ELF-1 (cell line): ENCODE data around the gene GNAS-AS1.

Experiments used
- DNase-seq: peaks from one replicate; pipeline ENCODE4 v3.0.0-alpha.2; 2016; ENCODE audit warnings: low read depth, low spot score

The GNAS-AS1 gene

DNA sequence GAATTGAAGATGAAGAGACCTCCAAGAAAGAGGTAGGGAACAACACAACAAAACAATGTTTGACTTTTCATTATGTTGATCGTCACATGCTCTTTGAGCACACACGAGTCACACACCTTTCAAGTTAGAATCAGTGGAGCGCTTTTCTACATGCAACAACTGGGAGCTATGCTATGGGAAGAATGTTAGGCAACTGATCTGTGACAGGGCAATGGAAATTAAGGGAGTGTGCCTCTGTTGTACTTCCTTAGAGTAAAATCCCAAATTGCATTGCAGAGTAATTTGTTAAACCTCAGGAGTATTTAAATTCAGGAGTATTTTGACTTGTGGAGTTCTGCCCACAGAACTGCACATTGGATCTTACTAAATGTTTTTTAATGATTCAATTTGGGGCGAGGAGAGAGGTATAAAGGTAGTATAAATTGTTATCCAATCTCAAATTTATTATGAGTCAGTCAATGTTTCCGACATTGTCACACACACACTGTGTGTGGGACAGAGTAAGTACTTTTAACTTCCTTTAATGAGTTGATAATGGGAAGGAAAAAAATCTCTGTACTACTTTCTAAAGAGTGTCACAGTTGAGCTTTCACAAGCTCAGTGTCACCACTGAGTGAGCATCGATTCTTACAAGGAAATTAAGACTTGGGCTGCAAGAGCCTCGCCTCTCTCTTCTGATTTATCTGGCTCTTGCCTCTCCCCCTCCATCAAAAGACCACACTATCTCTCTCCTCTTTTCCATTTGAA lies 12.5 kb upstream of the GNAS-AS1 start:
- DNase-seq: no peak

DNA sequence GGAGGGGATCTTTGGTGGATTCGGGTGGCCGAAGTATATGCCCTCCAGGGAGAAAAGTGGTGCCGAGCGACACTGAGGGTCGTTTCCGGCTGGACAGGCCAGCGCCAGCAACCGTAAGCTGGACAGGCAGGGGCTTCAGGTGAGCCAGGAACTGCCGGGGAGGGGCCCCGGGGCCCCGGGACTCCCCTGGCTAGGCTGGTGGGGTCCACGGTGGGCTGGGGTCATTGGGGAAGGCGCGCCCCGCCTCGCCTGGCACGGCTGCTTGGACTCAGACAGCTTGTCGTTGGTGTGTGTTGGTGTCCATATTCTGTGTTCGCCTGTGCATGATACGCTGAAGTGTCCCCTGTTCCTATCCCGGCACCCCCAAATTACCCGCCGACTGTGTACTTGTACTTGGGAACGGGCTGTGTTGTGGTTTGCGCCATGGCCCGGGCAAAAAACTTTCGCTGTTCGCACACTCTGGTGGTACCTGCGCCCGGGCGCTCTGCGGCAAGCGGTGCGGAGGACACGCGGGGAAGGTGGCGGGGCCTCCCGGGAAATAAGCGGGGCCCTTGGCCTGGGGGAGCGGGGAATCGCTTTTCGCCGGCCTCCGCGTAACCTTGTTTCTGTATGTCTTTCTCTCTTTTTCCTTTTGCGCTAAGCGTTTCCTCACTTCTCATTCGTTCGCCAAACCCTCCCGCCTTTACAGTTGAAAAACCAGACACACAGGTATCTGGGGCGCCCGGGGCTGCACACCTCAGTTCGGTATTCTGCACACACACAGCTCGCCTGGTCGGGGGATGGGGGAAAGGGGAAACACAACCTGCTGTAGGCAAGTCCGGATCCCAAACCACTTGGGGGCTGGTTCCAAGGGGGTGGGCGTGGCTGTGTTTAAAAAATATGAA lies 5.0 kb upstream of the GNAS-AS1 start:
- DNase-seq: peak; percentile 80

DNA sequence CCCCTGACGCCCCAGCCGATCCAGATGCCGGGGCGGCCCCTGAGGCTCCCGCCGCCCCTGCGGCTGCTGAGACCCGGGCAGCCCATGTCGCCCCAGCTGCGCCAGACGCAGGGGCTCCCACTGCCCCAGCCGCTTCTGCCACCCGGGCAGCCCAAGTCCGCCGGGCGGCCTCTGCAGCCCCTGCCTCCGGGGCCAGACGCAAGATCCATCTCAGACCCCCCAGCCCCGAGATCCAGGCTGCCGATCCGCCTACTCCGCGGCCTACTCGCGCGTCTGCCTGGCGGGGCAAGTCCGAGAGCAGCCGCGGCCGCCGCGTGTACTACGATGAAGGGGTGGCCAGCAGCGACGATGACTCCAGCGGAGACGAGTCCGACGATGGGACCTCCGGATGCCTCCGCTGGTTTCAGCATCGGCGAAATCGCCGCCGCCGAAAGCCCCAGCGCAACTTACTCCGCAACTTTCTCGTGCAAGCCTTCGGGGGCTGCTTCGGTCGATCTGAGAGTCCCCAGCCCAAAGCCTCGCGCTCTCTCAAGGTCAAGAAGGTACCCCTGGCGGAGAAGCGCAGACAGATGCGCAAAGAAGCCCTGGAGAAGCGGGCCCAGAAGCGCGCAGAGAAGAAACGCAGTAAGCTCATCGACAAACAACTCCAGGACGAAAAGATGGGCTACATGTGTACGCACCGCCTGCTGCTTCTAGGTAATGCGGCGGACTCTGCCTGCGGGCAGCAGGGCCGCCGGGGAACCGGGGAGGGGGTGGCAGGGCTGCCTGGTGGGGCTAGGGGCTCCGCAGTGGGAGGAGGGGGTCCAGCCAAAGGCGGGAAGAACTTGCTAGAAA lies 4.2 kb upstream of the GNAS-AS1 start:
- DNase-seq: peak; percentile 57

- peak; percentile 47 for DNase-seq
Observed at GRCh38 chr20:58853976-58854637, 3.4 kb upstream of the GNAS-AS1 start.

GRCh38 chr20:58853466-58853865 lies 2.8 kb upstream of the GNAS-AS1 start:
- DNase-seq: no peak

GRCh38 chr20:58852543-58853271 lies 2.0 kb upstream of the GNAS-AS1 start, which contains the start of gene GNAS:
GNAS (plus strand) TSS chr20:58852716.
- peak; percentile 91 for DNase-seq

GRCh38 chr20:58851969-58852458 lies 1.3 kb upstream of the GNAS-AS1 start:
- DNase-seq: no peak

- DNase-seq: peak; percentile 36
Observed at GRCh38 chr20:58851221-58851968, 693 bp upstream of the GNAS-AS1 start.

DNA sequence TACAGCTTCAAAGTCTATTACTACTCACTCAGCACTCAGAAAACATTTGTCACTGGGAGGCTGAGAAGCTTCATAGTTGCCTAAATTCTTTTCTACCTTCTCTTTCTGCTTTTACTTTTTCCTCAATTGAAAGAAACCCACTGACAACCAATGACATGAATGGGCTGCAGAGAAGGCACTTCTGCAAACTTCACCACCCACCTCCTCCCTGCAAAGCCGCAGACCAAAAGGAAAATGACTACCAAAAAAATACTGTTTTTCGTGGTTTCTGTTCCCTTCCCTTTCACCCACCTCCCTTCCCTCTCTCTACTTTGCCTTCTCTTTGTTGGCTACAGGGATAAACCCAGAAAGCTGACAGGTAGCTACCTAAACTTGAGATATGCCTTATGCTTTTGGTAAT lies 3.2 kb downstream of the GNAS-AS1 start:
- no peak for DNase-seq

DNA sequence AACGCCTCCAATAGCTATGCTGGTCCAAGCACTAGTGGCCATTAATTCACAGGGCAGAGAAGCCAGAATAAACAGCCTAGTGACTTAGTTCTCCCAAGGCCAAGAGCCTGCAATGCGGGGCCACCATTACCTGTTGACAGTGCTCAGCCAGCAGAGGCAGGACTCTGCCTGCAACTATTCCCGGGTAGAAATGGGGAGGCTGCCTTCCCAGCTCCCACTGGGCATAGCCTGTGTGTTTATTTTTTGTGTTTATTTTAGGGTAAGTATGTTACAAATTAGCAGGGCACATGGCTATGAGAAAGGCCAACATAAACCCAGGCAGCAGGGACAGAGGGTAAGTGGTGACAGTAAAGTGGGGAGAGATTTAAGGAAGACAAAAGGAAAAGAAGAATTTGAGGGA lies 5.0 kb downstream of the GNAS-AS1 start:
- DNase-seq: no peak

DNA sequence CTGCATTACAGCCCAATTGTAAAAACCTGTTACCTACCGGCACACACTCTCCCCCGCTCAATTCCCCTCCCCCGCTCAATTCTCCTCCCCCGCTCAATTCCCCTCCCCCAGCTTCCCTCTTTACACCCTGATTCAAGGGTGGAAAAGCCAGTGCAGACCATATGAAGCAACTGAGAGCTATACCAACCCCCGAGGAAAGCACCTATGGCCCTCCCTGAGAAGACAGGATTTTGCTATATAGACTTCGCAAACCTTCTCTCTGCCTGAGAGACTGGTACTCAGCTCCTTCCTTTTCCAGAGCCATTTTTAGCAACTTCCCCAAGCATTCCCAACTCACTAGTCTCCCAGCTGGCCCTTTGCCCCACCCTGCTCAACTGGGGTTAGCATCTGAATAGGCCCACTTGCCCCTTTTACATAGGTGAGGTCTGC lies 7.6 kb downstream of the GNAS-AS1 start:
- DNase-seq: peak; percentile 22

DNA sequence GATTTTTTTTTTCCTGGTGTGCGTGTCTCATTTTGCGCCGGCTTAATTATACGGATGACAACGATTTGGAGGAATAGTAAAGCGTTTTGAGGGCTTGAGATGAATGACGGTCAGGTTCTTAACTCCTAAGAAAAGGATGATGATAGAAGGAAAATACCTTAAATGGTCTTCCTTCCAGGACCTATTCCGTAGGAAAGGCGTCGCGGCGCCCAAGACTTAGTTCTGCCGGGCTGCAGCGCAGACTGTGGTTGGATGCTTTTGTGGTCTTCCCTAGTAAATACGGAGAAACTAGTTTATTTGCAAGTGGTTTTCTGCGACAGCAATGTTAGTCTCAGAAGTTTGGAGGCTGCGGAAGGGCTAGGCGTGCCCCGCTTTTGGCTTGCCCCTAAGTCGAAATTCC lies 8.4 kb downstream of the GNAS-AS1 start:
- DNase-seq: no peak

DNA sequence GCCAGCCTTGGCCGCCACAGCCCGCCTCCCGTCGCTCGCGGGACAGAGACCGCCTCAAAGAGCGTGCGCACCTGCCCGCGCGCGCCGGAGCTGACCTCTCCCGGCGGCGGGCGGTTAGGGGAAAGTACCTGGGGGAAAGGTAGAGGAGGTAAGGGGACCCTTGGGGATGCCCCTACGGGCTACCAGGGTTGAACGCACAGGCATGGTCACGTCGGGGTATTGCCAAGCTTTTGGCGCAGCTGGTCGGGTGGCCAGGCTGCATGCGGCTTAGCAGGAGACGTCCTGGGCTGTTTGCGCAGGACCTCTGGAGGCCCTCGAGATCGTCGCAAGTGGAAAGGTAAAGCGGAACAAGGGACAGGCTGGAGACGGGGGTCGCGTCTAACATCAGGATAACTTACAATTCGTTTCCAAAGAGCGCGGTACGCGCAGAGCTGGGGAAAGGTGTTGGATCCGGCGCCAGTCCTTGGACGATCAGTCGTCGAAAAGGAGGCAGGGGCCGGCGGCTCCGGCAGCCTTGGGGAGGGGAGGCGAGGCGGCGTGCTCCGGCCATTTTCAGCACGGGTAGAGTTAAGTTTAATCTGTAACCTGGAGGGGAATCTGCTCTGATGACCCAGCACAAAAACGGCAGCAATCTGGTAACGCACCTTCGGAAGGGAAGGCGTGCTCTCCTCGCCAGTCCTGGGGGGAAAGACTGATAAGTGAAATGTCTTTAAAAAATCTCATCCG lies 9.0 kb downstream of the GNAS-AS1 start:
- peak; percentile 38 for DNase-seq

DNA sequence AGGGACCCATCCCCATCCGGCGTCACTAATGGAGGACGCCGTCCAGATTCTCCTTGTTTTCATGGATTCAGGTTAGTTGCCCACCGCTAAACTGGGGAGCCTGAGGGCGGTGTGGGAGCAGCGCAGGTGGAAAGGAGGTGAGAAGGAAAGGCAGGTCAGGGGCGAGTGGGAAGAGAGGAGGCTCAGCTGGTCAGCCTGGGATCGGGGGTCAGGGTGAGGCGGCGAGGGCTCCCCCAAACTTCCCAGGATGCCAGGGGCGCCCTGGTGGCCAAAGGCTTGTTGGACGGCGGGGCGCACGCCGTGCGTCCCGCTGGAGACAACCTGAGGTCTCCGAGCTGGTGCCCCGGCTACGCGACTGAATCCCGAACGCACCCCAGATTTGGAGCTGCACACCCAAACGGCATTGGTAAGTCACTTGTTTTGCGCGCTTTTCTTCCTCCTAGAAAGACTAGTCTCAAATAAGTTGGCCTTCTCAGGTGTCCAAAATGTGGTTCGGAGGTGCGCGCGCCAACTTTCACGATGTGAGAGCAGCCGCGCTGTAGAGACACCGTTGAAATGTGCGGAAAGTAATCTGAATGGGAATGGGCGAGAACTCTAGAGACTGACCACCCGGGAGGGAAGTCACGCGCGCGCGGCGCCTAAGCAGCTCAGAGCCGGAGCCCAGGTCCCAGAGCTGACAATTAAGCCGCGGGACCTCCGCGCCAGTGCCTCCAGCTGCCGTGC lies 9.7 kb downstream of the GNAS-AS1 start:
- DNase-seq: no peak

GRCh38 chr20:58839991-58840747 lies 10.5 kb downstream of the GNAS-AS1 start:
- peak; percentile 49 for DNase-seq

- DNase-seq: peak; percentile 70
Observed at GRCh38 chr20:58839474-58839874, 11.2 kb downstream of the GNAS-AS1 start.

DNA sequence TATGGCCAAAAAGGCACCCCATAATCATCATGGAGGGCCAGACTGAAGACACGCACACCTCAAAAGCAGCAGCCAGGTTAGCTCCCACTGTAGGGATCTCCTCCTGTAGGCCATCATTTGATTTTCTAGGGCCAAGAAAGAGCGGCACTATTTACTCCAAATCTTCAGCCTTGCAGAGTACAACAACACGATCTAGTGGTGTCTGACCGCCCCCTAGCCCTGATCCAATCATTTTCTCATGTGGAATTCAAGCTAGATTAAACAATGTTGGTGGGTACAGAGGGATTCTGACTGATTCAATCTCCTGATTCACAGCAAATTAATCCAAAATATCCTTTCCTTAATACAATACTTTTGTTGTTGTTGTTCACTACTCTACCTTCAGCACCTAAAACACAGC lies 12.5 kb downstream of the GNAS-AS1 start:
- DNase-seq: no peak

DNA sequence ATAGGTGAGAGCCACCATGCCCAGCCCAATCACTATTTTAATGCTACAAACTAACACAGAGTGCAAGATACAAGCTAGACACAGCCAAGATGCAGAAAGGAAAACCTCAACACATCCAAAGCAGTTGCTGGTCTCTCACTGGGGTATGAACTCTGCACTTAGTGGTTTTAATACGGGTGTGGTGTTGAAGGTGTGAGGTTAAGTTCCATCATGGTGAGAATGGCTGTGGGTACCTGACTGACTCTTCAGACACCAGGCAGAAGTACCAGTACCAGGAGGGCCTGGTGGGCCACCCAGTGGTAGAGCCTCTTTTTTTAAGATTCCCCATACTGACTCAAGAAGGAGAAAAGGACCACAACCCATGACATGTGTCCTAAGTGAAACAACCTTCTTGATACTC lies 13.0 kb downstream of the GNAS-AS1 start:
- DNase-seq: no peak
